GM21367 (cell line): ENCODE measurements around the gene UBAC1.
"Not testable (repeated sequence)": the region's sequence is repeated elsewhere in the genome, so short reads cannot be mapped to it uniquely, and the experiment has no call there.

Experiments used
- ATAC-seq: cut with Tn5 transposase; IDR thresholded peaks from one replicate; pipeline ENCODE4 v1.9.1; 2021; ENCODE audit not compliant: unreplicated experiment

The UBAC1 gene

GRCh38 chr9:135960411-135961276 lies 529 bp downstream of the UBAC1 start:
- ATAC-seq = no peak

- ATAC-seq = no peak
Measured at GRCh38 chr9:135959814-135960213, 1.4 kb downstream of the UBAC1 start.

- no peak for ATAC-seq
Measured at GRCh38 chr9:135958485-135958884, 2.7 kb downstream of the UBAC1 start.

DNA sequence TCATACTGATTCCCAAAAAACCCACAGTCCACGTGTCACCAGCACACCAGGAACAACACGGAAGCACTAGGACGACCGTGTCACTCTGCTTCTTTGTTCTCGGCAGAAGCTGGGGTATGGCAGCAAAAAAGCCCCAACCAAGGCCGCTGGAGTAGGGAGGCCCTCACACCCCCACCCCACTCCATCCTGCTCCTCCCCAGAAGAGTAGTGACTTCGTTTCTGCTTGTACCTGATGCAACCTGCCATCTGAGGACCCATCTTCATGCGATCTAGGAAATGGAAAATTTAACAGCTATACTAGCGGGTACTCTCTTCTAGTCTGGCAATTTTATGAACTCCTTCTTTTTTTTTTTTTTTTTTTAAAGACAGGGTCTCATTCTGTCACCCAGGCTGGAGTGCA lies 3.7 kb downstream of the UBAC1 start:
- ATAC-seq = no peak

- no peak for ATAC-seq
Measured at GRCh38 chr9:135956802-135957174, 4.4 kb downstream of the UBAC1 start.

- ATAC-seq = no peak
Measured at GRCh38 chr9:135955934-135956801, 5.0 kb downstream of the UBAC1 start.

- no peak for ATAC-seq
Measured at GRCh38 chr9:135952664-135953206, 8.4 kb downstream of the UBAC1 start.

DNA sequence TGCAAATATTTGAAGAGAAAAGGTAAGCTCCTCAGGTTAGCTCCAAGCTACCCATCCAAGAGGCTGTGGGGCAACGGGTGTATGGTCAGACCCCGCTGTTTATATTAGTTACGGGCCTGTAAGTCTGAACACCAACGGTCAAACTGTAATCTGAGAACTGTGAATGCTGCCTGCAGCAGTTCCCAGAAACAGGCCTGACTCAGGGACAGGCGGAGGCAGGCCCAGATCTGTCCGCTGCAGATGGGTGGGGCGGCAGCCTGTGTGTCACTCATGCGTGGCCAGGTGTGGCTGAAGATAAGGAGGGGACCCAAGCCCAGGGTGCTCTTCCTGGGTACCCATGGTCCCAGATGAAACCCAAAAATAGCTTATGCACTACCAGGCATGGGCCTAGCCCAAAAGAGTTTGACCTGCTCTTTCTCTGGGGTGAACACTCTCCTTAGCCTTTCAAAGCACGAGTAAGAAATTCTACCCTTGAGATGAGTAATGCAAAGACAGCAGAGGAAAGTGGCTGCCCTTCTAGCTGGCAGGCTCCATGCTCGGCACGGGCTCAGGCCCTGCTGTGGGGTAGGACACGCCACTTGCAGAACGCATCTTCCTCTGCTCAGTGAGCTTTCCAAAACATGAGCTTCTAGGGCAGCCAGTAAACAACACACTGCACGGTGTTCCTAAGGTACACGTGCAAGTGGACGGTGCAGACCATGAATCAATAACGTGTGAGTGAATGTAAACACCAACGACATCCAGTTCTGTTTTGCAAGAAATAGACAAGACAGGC lies 9.1 kb downstream of the UBAC1 start:
- ATAC-seq = no peak

- ATAC-seq = not testable (repeated sequence)
Measured at GRCh38 chr9:135951310-135951709, 9.9 kb downstream of the UBAC1 start.

- not testable (repeated sequence) for ATAC-seq
Measured at GRCh38 chr9:135950841-135951240, 10.3 kb downstream of the UBAC1 start.

DNA sequence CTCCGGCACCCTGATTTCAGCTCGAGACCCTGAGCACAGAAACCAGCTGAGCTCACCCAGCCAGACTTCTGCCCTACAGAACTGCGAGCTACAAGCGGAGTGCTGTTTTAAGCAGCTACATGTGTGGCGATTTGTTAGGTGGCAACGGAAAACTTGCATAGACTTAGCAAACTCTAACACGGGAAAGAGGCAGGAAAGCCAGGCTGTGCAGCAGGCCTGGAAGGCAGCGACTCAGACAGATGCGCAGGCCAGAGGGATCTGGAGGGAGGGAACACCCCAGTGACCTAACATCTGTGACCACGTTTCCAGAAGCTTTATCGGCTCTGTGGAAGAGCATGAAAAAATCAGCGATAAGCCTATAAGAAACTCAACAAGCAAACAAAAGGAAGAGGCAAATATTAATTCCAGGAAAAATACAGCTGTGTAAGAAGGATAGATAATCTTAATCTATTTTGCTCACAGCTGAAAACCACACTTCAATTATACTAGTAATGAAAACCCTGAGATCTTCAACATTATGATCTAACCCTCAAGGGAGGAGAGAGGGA lies 11.0 kb downstream of the UBAC1 start:
- no peak for ATAC-seq

DNA sequence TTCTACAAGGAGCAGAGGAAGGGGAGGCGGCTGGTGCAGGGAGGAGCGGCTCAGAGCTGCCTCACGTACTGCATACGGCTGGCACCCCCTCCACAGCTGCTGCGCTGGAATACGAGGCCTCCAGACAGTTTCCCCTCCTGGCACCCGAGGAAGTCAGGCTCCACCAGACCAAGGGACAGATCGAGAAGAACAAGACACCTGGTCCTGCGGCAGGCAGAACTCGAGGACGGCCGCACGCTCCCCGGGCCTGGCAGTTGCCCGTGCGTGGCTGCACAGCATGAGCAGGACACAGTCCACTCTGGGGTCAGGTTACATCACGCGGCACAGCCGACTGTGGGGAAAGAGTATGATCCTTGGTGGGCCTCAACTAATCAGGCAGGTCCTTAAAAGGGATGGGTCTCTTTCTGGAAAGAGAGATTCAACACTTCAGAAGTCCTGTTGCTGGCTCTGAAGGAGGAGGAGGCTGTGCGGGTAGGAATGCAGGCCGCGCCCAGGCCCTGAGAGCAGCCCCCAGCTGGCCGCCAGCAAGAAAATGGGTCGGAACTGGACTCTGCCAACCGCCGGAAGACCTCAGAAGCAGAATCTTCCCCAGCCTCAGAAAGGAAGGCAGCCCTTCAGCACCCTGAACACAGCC lies 11.6 kb downstream of the UBAC1 start:
- no peak for ATAC-seq

DNA sequence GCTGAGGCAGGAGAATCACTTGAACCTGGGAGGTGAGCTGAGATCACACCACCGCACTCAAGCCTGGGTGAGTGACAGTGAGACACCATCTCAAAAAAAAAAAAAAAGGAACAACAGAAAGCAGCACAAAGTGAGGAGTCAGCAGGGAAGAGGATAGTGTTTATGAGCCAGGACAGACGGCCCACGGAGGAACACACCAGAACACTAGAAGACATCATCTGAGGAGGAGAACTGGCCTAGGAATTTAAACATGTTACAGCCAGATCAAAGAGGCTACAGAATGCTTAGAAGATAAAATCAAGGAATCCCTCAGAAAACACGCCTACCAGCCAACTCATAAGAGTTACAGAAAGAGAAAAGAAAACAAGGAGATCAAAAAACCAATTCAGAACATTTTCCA lies 12.2 kb downstream of the UBAC1 start:
- no peak for ATAC-seq

GRCh38 chr9:135948446-135948845 lies 12.7 kb downstream of the UBAC1 start:
- no peak for ATAC-seq

GRCh38 chr9:135947582-135947981 lies 13.6 kb downstream of the UBAC1 start:
- ATAC-seq = no peak

DNA sequence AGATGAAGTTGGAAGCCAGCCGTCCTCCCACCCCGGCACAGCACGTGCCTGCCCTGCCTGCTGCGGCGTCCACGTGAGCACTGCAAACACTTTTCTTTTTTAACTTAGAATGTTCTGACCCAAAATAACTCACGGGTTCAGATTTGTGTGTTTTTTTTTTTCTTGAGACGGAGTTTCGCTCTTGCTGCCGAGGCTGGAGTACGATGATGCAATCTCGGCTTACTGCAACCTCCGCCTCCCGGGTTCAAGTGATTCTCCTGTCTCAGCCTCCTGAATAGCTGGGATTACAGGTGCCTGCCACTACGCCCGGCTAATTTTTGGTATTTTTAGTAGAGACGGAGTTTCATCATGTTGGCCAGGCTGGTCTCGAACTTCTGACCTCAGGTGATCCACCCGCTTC lies 14.1 kb downstream of the UBAC1 start:
- ATAC-seq = not testable (repeated sequence)

- ATAC-seq = no peak
Measured at GRCh38 chr9:135946392-135946994, 14.7 kb downstream of the UBAC1 start.

DNA sequence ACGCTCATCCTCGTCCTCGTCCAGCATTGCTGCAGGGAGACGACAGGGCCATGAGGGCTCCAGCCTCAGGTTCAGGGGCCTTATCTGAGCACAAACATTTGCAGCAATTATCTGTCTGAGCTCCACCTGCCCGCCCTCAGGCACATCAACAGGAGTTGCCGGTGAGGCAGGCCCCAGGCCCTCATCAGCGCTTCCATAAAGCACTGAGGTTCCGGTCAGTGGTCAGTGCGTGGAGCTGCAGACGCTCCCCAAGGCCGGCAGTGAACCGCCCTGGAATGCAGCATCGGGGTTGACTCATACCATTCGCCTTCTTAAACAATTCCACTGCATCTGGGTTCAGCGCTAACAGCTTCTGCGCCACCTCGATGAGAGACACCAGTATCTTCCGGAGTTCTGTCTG lies 15.2 kb downstream of the UBAC1 start:
- ATAC-seq = no peak

DNA sequence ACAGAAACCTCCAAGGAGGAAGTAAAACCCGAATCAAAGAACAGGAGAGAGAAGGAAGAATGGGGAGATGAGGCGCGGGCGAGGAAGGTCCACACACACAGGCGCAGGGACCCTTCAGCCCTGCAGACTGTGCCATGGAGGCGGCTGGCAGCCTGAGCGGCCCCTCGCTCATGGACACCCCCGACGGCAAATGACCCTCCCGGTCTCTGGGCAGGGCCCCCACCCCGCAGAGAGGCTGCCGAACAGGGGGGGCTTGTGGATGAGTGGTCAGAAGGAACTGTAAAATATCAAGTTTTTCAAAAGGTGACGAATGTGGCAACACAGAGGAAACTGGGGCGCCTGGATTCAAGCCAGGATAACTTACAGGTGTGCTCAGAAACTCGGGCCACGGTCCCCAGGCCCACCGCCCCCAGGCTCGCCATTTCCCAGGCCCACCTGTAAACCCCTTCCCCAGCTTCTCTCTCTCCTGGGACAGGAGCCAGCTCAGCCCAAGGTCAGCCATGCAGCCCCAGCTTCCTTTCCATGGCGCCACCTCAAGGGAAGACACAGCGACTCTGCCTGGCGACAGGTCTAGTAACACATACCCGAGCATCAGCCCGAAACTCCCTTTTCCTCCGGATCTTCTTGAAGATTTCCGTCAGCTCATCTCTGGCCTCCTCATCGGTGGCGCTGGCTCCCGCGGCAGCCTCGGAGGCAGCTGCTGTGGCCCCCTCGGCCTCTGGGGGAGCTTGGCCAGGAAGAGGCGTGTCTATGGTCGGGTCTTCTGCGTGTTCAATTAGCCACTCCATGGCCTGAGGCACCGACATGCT lies 16.5 kb downstream of the UBAC1 start:
- ATAC-seq = no peak
